GM21423 (cell line): ENCODE measurements around the gene ASB13.
A peak's percentile ranks its signal among the peaks of the same experiment; 100 is the strongest.

Source experiments
- ATAC-seq: cut with Tn5 transposase; IDR thresholded peaks from one replicate; pipeline ENCODE4 v1.9.1; 2021; ENCODE audit warnings: mild to moderate bottlenecking, moderate library complexity; ENCODE audit not compliant: unreplicated experiment

ASB13 gene, protein sequence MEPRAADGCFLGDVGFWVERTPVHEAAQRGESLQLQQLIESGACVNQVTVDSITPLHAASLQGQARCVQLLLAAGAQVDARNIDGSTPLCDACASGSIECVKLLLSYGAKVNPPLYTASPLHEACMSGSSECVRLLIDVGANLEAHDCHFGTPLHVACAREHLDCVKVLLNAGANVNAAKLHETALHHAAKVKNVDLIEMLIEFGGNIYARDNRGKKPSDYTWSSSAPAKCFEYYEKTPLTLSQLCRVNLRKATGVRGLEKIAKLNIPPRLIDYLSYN

DNA sequence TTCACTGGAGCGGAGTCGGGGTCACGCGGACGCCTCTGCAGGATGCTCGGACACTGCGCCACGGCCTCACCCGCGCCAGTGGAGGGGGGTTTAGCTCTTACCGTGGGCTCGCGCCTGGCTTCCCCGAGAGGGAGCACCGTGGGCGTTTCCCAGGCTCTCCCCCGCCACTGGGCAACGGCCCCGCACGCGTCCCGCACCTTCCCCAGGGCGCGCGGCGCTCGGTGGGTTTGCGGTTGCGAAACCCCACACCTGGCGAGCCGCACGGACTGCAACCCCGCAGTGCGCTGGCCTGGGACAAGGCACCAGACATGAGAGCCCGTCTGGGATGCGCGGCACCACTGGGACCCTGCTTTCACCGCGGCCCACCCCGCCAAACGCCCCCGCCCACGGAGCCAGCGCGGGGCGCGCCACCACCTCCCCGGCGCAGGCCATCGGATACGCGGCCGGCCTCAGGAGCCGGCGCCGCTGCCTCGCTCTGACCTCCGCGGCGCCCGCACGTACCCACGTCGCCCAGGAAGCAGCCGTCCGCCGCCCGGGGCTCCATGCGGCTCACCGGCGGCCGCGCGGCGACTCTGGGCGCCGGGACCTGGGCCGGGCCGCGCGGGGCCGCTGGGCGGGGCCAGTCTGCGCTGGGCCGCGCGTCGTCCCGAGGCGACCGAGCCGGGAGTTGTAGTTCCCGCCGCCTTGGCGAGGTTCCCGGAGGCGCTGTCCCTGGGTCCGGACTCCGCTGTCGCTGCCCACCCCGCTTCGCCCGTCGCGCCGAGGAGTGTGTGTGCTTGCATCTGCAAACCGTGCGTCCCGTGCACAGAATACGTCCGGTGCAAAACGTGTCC is at the start of gene ASB13:
Gene ASB13 (minus strand): TSS at position 588 of the 833 bp plus-strand sequence. CDS start 44 bp downstream, at position 544.
- ATAC-seq: peak; percentile 60

DNA sequence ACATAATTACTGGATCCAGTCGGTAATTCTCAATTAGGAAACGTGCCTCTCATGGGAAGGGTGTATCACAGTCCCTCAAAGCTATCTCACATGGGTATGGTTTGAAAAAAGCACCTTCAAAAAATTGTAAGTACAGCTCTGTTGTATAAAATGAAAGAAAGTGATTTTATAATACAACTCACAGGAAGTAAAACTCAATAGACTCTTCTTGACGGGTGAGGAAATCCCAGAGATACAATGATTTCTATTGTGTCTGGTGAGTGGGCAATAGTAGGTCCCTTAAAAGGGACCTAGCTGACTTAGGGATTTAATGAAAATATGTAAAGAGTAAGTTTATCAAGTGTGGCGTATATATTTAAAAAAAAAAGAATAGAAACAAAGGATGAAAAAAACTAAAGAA is 45.2 kb upstream of the ASB13 start:
- ATAC-seq: no peak

DNA sequence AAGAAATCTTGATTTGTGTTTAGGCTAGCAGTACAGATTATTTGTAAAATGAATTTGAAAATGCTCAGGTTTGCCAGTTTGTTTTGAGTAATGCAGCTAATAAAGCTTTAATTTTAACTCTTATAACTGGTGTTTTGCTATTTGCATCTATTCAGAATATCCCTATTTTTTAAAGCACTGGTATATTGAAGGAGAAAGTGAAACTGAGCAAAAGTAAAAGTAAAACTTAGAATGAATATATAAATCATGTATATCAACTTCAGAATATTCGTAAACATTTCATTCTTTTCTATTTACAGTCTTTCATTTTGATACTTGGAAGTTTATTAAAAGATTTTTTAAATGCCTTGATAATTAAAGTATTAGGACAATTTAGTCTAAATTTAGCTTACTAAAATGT is 44.5 kb upstream of the ASB13 start:
- ATAC-seq: no peak

DNA sequence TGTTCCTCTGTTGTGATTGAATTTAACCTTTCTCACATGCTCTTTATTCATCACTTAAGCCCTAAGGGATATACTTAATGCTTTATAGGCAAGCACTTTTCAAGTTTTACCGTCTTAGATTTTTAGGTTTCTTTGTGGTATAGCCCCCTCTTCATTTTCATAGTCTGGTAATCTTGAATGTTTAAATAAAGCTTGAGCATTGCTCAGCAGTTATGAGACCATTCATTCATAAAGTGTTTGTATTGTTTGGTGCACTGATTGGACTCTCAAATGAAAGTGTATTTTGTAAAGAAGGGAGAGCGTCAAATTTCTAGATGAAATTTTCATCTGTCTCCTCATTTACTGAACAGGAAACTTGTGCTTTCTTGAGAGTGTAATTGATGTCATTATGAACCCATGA is 43.5 kb upstream of the ASB13 start:
- no peak for ATAC-seq

DNA sequence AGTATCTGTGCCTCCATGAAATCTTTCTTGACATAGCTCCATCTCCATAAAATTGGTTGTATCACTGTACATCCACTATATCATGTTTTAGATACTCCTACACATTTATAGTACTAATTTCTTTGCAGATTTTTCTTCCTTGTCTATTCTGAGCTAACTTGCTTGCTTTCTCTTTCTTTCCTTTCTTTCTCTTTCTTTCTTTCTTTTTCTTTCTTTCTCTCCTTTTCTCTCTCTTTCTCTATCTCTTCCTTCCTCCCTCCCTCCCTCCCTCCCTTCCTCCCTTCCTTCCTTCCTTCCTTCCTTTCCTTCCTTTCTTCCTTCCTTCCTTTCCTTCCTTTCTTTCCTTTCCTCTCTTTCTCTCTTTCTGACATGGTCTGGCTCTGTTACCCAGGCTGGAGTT is 42.0 kb upstream of the ASB13 start:
- ATAC-seq: no peak

DNA sequence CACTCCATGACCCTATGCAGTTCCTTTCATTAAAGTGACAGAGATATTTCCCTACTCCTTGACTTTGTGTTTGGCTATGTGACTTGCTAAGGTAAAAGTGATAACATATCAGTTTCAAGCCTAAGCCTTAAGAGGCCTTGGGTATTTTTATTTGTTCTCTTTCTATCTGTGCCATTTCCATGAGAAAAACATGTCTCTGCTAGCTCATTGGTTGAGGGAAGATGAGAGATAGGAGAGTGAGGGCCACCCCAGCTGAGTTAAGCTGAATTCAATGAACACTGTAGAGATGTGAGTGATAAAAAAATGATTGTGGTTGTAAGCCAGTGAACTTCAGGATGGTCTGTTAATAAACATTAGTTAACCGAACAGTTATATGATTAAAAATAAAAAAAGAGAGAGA is 31.7 kb upstream of the ASB13 start:
- ATAC-seq: no peak

DNA sequence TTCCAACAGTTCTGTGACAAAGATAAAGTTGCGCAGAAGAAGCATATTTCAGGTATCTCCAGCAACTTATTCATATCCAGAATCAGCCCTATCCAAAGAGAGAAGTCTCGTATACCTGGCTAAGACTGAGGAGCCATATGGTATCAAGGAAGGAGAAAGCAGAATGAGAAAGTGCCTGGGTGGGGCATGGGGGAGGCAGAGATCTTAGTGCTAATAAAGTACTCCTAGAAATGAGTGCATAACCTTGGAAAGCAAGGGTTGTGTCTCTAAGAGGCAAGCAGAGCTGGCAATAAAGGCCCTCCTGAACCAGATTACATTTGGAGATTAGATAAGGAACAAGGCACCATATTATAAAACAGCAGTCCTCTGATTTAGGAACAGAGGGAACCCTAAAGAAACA is 30.9 kb upstream of the ASB13 start:
- ATAC-seq: no peak

DNA sequence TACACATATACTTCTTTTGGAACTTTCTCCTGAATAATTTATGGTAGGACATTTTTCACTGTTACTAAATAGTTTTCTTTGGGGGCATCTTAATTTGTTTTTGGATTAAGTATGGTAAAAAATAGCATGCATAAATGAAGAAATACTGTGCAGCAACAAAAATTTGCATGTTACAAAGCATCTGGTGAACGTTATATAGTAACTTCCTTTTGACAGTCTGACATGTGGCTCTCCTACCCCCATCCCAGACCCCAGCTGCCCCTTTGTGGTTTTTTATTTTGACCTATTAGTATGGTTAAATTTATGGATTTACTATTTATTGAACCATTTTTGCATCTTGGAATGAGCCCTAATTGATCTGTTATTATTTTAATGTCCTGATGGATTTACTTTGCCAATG is 28.2 kb upstream of the ASB13 start:
- ATAC-seq: no peak

DNA sequence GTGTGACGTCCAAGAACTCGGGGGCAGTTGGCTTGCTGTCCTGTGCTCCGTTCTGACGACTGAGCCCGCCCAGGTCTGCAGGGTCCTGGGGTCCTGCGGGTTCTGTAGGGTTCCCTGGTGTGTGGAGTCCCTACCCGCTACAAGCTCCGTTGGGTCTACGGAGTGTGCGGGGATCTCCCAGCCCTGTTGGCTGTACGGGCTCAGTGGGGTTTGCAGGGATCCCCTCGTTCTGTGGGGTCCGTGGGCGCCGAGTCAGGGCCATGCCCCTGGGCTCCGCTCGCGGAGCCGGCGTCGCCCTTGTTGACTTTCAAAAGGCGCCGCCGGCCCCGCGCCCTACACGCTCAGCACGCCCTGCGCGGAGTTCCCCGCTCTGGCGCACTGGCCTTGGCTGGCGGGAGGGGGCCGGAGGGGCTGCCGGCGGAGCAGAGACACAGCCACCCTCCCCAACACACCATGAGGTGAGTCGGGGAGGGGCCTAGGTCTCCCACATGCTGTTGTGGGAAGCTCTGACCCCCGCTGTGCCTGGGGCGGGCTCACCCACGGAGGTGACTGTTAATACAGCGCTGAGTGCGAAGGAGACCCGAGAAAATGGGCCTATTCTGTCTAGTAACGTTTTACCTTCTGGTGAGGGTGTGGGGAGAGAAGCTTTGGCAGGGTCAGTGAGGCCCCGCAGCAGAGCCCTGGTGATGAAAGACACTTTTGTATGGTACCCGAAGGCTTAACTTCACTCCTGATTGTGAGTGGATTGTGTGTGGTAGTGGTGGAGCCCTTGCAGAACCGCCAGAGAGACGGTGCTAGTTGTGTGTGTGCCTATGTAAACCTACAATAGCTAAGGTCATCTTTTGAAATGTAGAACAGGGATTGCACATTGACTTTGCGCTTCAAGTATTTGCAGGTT is 26.3 kb upstream of the ASB13 start:
- peak; percentile 85 for ATAC-seq

DNA sequence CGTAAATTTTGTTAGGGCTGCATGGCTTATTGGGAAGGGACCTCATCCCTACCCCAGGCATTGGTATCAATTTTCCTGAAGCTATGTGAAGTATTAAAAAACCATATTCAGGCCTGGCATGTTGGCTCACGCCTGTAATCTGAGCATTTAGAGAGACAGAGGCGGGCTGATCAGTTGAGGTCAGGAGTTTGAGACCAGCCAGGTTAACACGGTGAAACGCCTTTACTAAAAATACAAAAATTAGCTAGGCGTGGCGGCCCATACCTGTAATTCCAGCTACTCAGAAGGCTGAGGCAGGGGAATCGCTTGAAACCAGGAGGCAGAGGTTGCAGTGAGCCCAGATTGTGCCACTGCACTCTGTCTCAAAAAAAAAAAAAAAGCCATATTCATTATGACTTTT is 25.4 kb upstream of the ASB13 start:
- no peak for ATAC-seq

DNA sequence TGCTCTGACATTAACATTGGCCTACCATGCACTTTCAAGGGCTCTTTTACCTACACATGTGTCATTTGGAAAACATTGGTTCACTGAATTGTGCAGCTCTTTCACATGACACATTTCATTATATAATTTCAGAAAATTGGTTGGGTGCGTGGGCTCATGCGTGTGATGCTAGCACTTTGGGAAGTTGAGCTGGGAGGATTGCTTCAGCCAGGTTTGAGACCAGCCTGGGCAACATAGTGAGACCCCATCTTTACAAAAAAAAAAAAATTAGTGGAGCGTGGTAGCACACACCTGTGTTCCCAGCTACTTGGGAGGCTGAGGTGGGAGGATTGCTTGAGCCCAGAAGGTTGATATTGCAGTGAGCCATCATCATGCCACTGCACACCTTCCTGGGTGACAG is 22.2 kb upstream of the ASB13 start:
- ATAC-seq: no peak

DNA sequence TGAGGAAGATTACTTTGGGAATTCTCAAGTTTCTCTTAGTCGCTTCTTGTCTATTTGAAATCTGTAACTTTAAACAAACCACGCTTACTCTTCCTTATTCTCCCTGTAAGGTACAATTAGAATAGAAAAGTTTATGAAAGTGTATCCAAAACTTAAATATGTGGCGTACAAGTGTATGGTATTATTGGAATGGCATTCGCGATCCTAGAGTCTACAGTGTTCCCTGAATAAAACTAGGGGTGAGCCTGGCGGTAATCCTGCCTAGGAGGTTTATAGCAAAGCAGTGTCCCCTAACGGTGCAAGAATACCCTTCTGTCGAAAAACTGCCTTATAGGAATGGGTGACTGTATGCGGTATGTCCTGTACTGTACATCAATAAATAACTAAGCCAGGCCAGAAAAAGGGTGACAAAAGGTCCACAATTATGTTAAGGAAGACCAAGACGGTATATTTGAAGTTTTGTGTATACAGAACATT is 19.4 kb upstream of the ASB13 start:
- no peak for ATAC-seq

DNA sequence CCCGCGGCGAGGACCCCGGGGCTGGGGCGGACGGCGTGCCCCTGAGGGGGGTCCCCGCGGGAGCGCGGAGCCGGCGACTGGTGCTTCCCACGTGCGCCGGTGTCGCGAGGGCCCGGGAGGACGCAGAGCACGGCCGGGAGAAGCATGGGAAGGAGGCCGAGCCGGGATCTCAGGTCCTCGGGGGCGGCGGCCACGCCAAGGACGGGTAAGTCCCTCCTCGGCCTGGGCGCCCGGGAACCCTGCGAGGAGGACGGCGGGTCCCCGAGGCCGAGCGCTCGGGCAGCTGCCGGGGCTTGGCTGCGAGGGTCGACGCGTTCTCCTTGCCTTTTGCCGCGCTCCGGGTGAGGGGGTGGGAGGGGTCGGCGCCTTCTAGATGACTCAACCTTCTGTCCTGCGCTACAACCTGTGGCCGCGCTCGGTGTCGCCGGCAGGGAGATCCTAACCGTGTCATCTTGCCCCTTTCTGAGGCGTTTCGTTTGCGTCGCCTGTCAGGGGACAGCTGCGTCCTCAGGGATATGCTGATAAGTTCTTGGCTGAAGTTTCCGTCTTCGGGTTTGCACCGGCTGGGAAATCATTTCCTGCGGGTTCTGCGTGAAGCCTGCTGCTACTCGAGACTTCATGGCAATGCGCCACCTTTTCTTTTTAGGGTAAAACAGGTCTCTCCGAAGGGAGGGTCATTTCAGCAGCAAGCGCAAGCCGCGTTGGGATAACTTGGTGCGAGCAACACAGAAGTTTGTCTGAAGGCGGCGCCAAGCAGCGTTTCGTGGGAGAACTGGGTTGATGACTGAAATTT is 18.8 kb upstream of the ASB13 start:
- peak; percentile 45 for ATAC-seq

DNA sequence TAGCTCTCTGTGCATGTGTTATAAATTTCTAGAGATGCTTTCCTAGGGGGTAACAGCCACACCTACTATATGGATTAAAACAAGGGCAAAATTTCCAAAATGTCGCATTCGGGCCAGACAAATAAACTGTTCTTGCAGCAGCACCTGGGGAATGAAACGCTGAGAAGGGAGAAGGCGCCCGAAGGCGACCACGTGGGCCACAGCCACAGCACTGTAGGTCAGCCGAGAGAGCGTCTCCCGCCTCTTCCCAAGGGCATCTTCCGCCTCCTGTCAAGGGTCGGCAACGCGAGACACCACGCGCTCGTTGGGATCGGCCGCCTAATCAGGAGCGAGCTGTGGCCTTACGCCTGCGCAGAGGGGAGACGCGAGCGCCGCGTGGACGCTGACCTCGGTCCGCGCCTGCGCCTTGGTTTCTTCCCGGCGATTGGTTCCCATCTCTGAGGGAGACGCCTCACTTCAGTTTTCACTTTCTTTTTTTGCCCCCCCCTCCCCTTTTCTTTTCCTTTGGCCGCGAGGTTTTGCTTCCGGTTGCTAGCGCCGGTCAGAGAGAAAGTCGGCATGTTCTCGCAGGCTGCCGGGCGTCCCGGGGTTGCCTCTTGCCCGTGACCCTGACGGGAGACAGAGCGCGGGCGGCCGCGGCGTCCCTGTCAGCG is 18.0 kb upstream of the ASB13 start, which contains the start of gene TASOR2:
Gene TASOR2 (plus strand): TSS at position 521 of the 653 bp plus-strand sequence. CDS start 35,805 bp downstream, outside the sequence.
- ATAC-seq: peak; percentile 74

DNA sequence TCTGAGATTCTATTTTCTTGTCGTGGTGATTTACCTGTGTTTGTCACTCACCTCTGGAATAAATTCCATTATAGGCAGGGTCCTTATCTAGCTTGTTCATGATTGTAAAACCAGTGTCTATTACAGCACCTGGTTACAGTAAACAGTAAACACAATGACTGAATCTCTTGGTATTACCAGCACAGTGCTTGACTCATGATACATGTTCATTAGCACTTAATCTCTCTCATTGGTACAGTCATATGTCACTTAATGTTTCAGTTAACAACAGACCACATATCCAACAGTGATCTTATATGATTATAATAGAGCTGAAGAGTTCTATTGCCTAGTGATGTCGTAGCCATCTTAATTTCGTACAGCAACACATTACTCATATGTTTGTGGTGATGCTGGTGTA is 16.7 kb upstream of the ASB13 start:
- no peak for ATAC-seq

DNA sequence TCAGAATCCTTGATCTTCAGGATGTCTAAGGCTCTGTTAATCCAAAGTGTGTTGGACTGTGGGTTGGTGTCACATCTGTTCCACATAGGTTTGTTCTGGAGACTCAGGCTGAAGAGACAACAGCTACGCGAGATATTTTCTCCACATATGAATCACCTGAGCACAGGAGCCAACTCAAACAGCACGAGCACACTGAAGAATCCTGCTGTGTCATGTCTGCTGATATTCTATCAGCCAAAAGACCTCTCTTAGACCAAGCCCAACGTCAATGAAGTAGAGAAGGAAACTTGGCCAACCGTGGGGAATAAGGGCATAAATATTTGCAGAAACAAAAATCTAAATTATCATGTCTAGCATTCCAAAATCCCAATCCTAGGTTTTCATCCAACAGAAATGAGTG is 15.5 kb upstream of the ASB13 start:
- ATAC-seq: no peak

DNA sequence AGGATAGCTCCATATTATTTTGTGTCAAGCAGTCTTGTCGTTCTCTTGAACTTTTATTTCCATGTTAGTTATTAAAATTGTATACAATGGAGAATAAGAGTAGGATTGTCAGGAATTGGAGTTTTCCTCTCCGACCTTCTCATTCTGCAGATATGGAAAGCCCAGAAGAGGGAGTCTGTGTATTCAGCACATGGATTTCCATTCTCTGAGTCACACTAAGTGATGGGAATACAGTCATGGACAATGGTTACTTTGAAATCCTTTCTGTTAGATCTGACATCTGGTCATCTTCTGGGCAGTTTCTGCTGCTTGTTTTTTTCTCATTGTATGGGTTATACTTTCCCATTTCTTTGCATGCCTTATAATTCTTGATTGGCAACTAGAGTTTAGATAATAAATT is 13.2 kb upstream of the ASB13 start:
- no peak for ATAC-seq

DNA sequence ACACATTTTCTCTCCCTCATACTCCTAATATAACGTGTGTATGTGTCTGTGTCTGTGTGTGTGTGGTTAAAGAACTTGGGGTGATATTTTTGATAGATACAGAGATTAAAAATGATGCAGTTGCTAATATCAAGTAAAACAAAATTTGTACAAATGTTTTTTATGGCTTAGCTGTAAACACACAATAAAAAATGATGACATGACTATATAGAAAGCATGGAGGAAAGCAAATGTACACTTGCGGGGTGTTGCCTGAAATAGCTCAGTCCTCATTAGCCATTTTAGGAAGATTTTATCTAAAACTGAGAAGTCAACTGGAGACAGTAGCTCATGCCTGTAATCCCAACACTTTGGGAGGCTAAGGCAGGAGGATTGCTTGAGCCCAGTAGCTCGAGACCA is 12.6 kb upstream of the ASB13 start:
- ATAC-seq: no peak

DNA sequence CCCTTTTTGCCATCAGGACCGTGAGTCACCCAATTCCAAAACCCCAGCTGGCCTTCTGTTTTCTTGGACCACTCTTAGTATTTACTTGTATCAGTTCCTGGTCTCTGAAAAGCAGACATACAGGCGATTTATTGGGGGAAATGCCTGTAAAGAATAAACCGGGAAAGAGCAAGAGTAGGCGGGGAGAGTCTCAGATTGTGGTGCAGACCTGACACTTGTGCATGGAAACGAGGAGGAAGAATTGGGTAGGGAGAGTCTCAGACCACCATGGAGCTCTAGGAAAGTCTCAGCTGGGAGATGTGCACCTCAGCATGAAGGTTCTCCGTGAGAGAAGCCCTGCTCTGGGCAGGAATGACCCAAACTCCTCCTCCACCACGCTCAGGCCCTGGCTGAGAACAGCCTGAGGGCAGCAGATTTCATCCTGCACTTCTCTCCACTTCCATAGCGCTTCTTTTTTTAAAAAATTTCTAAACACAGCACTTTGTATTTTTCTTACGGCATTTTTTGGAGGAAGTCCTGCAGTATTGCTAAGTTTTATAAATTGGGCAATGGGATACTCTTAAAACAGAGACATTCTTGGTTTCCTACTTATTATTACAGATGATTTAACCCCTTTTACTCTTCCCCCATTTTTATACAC is 12.1 kb upstream of the ASB13 start:
- ATAC-seq: no peak
